ENCODE data around the gene ZNF628.

DNA sequence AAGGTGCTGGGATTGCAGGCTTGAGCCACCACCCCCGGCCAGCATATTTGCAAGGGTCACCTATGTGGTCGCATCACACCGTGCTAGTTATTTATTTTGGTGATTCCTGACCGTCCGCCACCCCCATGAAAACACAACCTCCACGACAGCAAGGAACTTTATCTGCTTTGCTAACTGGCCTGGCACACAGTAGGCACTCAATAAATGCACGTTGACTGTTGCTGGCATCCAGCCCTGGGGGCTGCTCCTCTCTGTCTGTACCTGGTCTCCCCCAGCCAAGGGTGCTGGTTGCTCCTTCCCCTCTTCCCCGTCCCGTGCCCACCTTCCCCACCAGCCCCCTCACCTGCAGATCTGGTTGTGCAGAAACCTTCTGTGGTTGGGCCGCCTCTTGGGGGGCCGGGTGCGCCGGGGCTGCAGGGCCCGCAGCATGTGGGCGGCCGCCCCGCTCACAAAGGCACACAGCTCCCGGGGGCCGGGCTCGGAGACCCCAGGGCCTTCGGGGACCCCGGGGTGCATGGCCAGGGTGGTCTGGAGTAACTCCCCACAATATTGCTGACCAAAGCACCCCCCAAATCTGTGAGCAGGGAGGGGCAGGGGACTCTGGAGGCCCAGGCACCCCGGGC, 12.3 kb upstream of the ZNF628 start:
- no peak for TF ChIP-seq ZNF384 (IDR thresholded peaks at IDR 0.05)
- TF ChIP-seq SP1 (IDR thresholded peaks at IDR 0.05), result no peak
- no peak for TF ChIP-seq FOXA1 (IDR thresholded peaks at IDR 0.05)
- TF ChIP-seq BHLHE40 (IDR thresholded peaks at IDR 0.05; ENCODE audit: borderline replicate concordance), result no peak

All from HEK293T (cell line).